ENCODE data around the gene PTGES.
"Not testable (repeated sequence)": the region's sequence is repeated elsewhere in the genome, so short reads cannot be mapped to it uniquely, and the experiment has no call there.

Gene PTGES

DNA sequence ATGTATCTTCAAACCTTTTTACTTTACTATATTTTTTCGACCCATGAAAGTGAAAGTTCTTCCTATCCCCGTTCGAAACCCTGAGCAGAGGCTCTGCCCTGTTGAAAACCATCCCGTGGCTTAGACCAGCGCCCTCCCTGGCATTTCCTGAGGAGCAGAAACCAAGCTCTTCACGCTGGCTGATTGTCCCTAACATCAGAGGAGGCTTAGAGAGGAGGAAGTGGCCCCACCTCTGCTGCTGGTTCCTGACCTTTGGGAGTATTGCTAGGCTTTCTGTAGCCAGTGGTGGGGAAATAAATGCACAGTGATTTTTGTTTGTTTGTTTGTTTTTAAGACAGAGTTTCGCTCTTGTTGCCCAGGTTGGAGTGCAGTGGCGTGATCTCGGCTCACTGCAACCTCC, 4.2 kb upstream of the PTGES start:
- H3K27ac ChIP-seq (ENCODE audit: low read depth, low read length) = no peak overlapping the region
- no peaks in the 10 kb centered on the region for H3K27me3 ChIP-seq (ENCODE audit: control insufficient read depth, insufficient read depth, low read length)
- no peak overlapping the region for H3K4me3 ChIP-seq (ENCODE audit: low read depth, low read length)
- H3K4me1 ChIP-seq (ENCODE audit: control insufficient read depth, insufficient read depth, low read length) = peaks cover 13% of the 10 kb centered on the region; the same call in 1 of the 2 replicates
- no peaks in the 10 kb centered on the region for H3K36me3 ChIP-seq (ENCODE audit: control insufficient read depth, insufficient read depth, low read length)
- H3K9ac ChIP-seq (ENCODE audit: low read depth, low read length) = no peak overlapping the region
- no peaks in the 10 kb centered on the region for H3K9me3 ChIP-seq (ENCODE audit: control insufficient read depth, insufficient read depth, low read length)

- H3K4me1 ChIP-seq (ENCODE audit: control insufficient read depth, insufficient read depth, low read length) = peaks cover 10% of the 10 kb centered on the region; the same call in 1 of the 2 replicates
- no peak overlapping the region for H3K9ac ChIP-seq (ENCODE audit: low read depth, low read length)
- H3K36me3 ChIP-seq (ENCODE audit: control insufficient read depth, insufficient read depth, low read length) = no peaks in the 10 kb centered on the region
- H3K27ac ChIP-seq (ENCODE audit: low read depth, low read length) = no peak overlapping the region
- no peak overlapping the region for H3K4me3 ChIP-seq (ENCODE audit: low read depth, low read length)
- no peaks in the 10 kb centered on the region for H3K9me3 ChIP-seq (ENCODE audit: control insufficient read depth, insufficient read depth, low read length)
- no peaks in the 10 kb centered on the region for H3K27me3 ChIP-seq (ENCODE audit: control insufficient read depth, insufficient read depth, low read length)
Observed at GRCh38 chr9:129756191-129756590, 3.3 kb upstream of the PTGES start.

DNA sequence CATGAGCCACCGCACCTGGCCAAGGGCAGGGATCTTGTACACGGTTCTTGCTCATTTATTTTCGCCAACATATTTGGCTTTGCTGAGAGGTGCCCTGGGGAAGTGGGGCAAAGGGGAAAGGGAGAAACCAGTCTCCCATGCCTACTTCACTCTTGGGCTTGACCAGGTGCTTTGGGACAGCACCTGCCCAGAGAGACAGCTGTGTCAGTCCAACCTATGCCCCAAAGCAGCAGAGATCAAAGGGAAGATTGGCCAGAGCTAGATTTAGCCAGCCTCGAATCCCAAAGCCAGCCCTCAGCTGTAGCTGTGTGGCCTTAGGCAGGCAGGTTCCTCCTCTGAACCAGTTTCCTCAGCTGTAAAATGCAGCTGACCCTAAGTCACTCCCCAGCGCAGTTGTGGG, 2.3 kb upstream of the PTGES start:
- no peaks in the 10 kb centered on the region for H3K9me3 ChIP-seq (ENCODE audit: control insufficient read depth, insufficient read depth, low read length)
- H3K27ac ChIP-seq (ENCODE audit: low read depth, low read length) = no peak overlapping the region
- H3K4me3 ChIP-seq (ENCODE audit: low read depth, low read length) = no peak overlapping the region
- no peaks in the 10 kb centered on the region for H3K27me3 ChIP-seq (ENCODE audit: control insufficient read depth, insufficient read depth, low read length)
- H3K9ac ChIP-seq (ENCODE audit: low read depth, low read length) = no peak overlapping the region
- no peaks in the 10 kb centered on the region for H3K36me3 ChIP-seq (ENCODE audit: control insufficient read depth, insufficient read depth, low read length)
- peaks cover 10% of the 10 kb centered on the region; the same call in 1 of the 2 replicates for H3K4me1 ChIP-seq (ENCODE audit: control insufficient read depth, insufficient read depth, low read length)

DNA sequence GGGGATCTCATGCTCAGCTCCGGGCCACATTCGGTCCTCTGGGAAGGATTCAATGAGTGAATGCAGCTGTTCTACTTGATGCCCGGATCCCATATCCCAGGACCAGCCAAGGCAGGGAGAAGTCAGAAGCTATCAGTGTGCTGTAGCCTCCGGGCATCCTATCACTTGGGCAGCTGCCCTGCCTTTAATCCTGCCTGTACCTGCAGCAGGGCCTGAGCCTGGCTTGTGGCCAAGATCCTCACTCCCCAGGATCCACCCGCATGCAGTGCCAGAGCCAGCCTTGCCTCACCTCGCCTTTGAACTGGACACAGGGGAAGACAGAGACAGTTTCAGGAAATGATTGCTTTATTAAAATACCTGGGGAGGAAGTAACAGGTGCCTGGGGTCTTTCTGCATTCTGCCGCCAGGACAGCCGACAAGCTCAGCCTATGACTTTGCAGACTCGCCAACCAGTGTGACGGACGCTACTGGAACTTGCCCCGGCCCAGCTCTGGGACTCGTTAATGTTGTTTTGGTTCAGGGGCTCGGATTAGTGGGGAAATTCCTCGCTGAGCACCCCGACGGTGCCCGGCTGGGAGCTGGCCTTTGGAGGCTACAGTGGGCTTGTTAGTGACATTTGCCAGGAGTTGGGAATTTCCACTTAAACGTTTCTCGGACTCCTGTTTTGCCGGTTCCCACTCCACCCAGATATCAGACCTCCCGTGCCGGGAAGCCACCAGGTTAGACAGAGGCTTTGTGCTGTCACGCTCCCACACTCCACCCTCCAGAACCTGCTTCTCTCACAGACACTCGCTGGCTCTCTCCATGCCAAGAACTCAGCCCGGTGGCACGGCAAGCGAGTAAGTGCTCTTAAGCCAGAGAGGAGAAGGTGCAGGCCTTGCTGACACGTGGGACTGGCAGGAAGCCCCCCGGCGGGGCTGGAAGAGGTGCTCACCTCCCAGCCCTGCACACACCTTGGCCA, 721 bp downstream of the PTGES start:
- no peaks in the 10 kb centered on the region for H3K27me3 ChIP-seq (ENCODE audit: control insufficient read depth, insufficient read depth, low read length)
- no peaks in the 10 kb centered on the region for H3K9me3 ChIP-seq (ENCODE audit: control insufficient read depth, insufficient read depth, low read length)
- H3K9ac ChIP-seq (ENCODE audit: low read depth, low read length) = no peak overlapping the region
- H3K4me3 ChIP-seq (ENCODE audit: low read depth, low read length) = no peak overlapping the region
- peaks cover 10% of the 10 kb centered on the region; the same call in 1 of the 2 replicates for H3K4me1 ChIP-seq (ENCODE audit: control insufficient read depth, insufficient read depth, low read length)
- no peak overlapping the region for H3K27ac ChIP-seq (ENCODE audit: low read depth, low read length)
- no peaks in the 10 kb centered on the region for H3K36me3 ChIP-seq (ENCODE audit: control insufficient read depth, insufficient read depth, low read length)

DNA sequence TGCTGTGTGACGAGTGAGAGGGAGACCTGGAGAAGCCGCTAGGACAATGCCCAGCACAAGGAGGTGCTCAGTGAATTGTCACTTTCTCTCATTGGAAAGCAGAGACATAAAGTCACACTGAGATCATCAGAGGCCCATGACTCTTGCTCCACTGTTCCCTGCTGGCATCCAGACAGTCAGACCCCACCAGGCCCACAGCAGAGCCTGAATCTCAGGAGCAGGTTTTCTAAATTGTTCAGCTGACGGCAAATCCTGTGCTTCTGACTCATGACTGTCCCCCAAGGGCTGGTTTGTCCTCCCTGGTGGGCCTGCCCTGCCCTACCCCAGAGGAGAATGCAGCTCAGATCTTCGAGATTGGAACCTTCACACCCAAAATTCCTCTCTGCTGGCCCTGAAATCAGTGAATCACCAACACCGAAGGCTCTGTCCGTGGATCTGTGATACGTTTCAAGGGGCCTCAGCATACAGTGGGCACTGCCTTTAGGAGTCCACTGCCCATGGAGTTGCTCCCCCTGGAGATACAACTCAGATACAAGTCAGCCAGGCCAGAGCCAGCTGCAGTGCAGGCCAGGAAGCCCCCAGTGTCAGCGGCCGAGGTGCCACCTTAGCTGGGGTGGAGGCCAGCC, 2.7 kb downstream of the PTGES start:
- H3K27ac ChIP-seq (ENCODE audit: low read depth, low read length) = no peak overlapping the region

GRCh38 chr9:129749575-129749974, 3.3 kb downstream of the PTGES start:
- no peaks in the 10 kb centered on the region for H3K27me3 ChIP-seq (ENCODE audit: control insufficient read depth, insufficient read depth, low read length)
- no peaks in the 10 kb centered on the region for H3K36me3 ChIP-seq (ENCODE audit: control insufficient read depth, insufficient read depth, low read length)
- H3K9me3 ChIP-seq (ENCODE audit: control insufficient read depth, insufficient read depth, low read length) = no peaks in the 10 kb centered on the region
- H3K27ac ChIP-seq (ENCODE audit: low read depth, low read length) = no peak overlapping the region
- H3K4me1 ChIP-seq (ENCODE audit: control insufficient read depth, insufficient read depth, low read length) = peaks cover 10% of the 10 kb centered on the region; the same call in 1 of the 2 replicates
- H3K4me3 ChIP-seq (ENCODE audit: low read depth, low read length) = no peak overlapping the region
- no peak overlapping the region for H3K9ac ChIP-seq (ENCODE audit: low read depth, low read length)

More for the DNA sequence above, 2.7 kb downstream of the PTGES start:
- H3K4me3 ChIP-seq (ENCODE audit: low read depth, low read length) = no peak overlapping the region
- H3K4me1 ChIP-seq (ENCODE audit: control insufficient read depth, insufficient read depth, low read length) = peaks cover 10% of the 10 kb centered on the region; the same call in 1 of the 2 replicates
- H3K36me3 ChIP-seq (ENCODE audit: control insufficient read depth, insufficient read depth, low read length) = no peaks in the 10 kb centered on the region
- no peaks in the 10 kb centered on the region for H3K9me3 ChIP-seq (ENCODE audit: control insufficient read depth, insufficient read depth, low read length)
- H3K9ac ChIP-seq (ENCODE audit: low read depth, low read length) = no peak overlapping the region
- H3K27me3 ChIP-seq (ENCODE audit: control insufficient read depth, insufficient read depth, low read length) = no peaks in the 10 kb centered on the region

DNA sequence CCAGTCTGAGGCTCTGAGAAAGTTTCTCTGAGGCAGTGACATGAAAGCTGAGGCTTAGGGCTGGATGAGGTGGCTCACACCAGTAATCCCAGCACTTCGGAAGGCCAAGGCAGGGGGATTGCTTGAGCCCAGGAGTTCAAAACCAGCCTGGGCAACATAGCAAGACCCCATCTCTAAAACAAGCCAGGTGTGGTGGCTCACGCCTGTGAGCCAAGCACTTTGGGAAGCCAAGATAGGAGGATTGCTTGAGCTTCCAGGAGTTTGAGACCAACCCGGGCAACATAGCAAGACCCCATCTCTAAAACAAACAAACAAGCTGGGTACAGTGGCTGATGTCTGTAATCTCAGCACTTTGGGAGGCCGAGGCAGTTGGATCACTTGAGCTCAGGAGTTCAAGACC, 3.8 kb downstream of the PTGES start:
- not testable (repeated sequence) for H3K4me1 ChIP-seq (ENCODE audit: control insufficient read depth, insufficient read depth, low read length); H3K36me3 ChIP-seq (ENCODE audit: control insufficient read depth, insufficient read depth, low read length); H3K9me3 ChIP-seq (ENCODE audit: control insufficient read depth, insufficient read depth, low read length); H3K27ac ChIP-seq (ENCODE audit: low read depth, low read length); H3K4me3 ChIP-seq (ENCODE audit: low read depth, low read length); H3K27me3 ChIP-seq (ENCODE audit: control insufficient read depth, insufficient read depth, low read length); H3K9ac ChIP-seq (ENCODE audit: low read depth, low read length)

GRCh38 chr9:129748249-129748648, 4.6 kb downstream of the PTGES start:
- Histone ChIP-seq H3K9me3 (ENCODE audit: control insufficient read depth, insufficient read depth, low read length) (no peaks in the 10 kb centered on the region), H3K4me1 (ENCODE audit: control insufficient read depth, insufficient read depth, low read length) (peaks cover 10% of the 10 kb centered on the region; the same call in 1 of the 2 replicates), H3K9ac (ENCODE audit: low read depth, low read length) (no peak overlapping the region), H3K4me3 (ENCODE audit: low read depth, low read length) (no peak overlapping the region), H3K27ac (ENCODE audit: low read depth, low read length) (no peak overlapping the region), H3K36me3 (ENCODE audit: control insufficient read depth, insufficient read depth, low read length) (no peaks in the 10 kb centered on the region), H3K27me3 (ENCODE audit: control insufficient read depth, insufficient read depth, low read length) (no peaks in the 10 kb centered on the region)

DNA sequence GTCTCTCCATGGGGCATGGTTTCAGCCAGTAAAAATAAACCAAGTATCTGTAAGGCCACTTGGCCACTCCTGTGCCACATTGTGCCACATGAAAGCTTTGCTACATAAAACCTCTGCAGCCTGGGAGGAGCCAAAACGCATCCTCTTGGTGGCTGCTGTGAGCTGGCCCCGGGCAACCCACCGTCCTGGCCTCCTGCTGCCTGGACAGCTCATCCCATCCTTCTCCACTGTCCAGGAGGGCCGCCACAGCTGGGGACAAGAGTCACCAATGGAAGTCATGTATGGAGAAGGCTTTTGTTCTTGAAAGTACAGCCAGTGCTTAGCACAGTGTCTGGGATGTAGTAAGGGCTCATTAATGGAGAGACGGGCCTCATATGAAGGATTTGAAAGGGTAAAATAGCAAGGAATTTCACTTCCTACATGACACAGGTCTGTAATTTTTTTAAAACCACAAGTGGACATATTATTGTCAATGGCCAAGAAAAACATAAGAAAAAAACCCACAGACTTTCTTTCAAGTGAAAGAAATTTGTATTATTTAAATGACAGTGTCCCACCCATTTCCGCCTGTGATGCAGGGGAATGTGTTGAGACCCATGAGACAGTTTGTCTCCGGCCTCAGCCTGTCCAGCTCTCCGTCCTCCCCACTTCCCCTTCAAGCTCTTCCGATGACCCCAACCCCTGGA, 6.6 kb downstream of the PTGES start:
- no peaks in the 10 kb centered on the region for H3K27me3 ChIP-seq (ENCODE audit: control insufficient read depth, insufficient read depth, low read length)

GRCh38 chr9:129745200-129745599, 7.6 kb downstream of the PTGES start:
- H3K27ac ChIP-seq (ENCODE audit: low read depth, low read length) = no peak overlapping the region
- H3K4me3 ChIP-seq (ENCODE audit: low read depth, low read length) = no peak overlapping the region
- H3K9ac ChIP-seq (ENCODE audit: low read depth, low read length) = no peak overlapping the region
- no peaks in the 10 kb centered on the region for H3K4me1 ChIP-seq (ENCODE audit: control insufficient read depth, insufficient read depth, low read length)
- H3K27me3 ChIP-seq (ENCODE audit: control insufficient read depth, insufficient read depth, low read length) = no peaks in the 10 kb centered on the region
- H3K9me3 ChIP-seq (ENCODE audit: control insufficient read depth, insufficient read depth, low read length) = no peaks in the 10 kb centered on the region
- no peaks in the 10 kb centered on the region for H3K36me3 ChIP-seq (ENCODE audit: control insufficient read depth, insufficient read depth, low read length)

More for the DNA sequence above, 6.6 kb downstream of the PTGES start:
- H3K9ac ChIP-seq (ENCODE audit: low read depth, low read length) = no peak overlapping the region
- no peaks in the 10 kb centered on the region for H3K36me3 ChIP-seq (ENCODE audit: control insufficient read depth, insufficient read depth, low read length)
- no peaks in the 10 kb centered on the region for H3K4me1 ChIP-seq (ENCODE audit: control insufficient read depth, insufficient read depth, low read length)
- no peak overlapping the region for H3K27ac ChIP-seq (ENCODE audit: low read depth, low read length)
- no peak overlapping the region for H3K4me3 ChIP-seq (ENCODE audit: low read depth, low read length)
- no peaks in the 10 kb centered on the region for H3K9me3 ChIP-seq (ENCODE audit: control insufficient read depth, insufficient read depth, low read length)

Measured in HUES48 (cell line).